WI38 (cell line): ENCODE data around the gene CPNE4.

Source experiments
- H3K4me3 ChIP-seq: 2 replicates; pipeline ENCODE4 v1.5.1; 2011; ENCODE audit warnings: low read depth, mild to moderate bottlenecking, control low read depth, low read length
- CTCF ChIP-seq: IDR thresholded peaks from 2 replicates; pipeline ENCODE4 v1.5.1; 2012; ENCODE audit warnings: low read depth, mild to moderate bottlenecking, control low read depth, low read length

CPNE4 gene

GRCh38 chr3:131775650-131776049, 259.2 kb downstream of the CPNE4 start:
- no peak for TF ChIP-seq CTCF
- H3K4me3 ChIP-seq, result no peak overlapping the region

- no peak for TF ChIP-seq CTCF
- H3K4me3 ChIP-seq, result no peak overlapping the region
Observed at GRCh38 chr3:131772269-131773026, 262.4 kb downstream of the CPNE4 start.

GRCh38 chr3:131762981-131763564, 271.7 kb downstream of the CPNE4 start:
- no peak overlapping the region for H3K4me3 ChIP-seq
- TF ChIP-seq CTCF, result no peak

GRCh38 chr3:131756405-131756804, 278.4 kb downstream of the CPNE4 start:
- no peak overlapping the region for H3K4me3 ChIP-seq
- no peak for TF ChIP-seq CTCF

GRCh38 chr3:131755380-131755779, 279.4 kb downstream of the CPNE4 start:
- no peak overlapping the region for H3K4me3 ChIP-seq
- TF ChIP-seq CTCF, result no peak

GRCh38 chr3:131750256-131750655, 284.6 kb downstream of the CPNE4 start:
- H3K4me3 ChIP-seq, result no peak overlapping the region
- TF ChIP-seq CTCF, result no peak

GRCh38 chr3:131749826-131750225, 285.0 kb downstream of the CPNE4 start:
- no peak for TF ChIP-seq CTCF
- no peak overlapping the region for H3K4me3 ChIP-seq
